ENCODE results near the gene B3GNT3.
A peak's percentile ranks its signal among the peaks of the same experiment; 100 is the strongest.

Gene B3GNT3

GRCh38 chr19:17832443-17833208 lies 37.7 kb downstream of the B3GNT3 start:
- DNase-seq (ENCODE audit: low read depth in 2 of 2) = no peak

GRCh38 chr19:17834350-17835181 lies 39.6 kb downstream of the B3GNT3 start:
- DNase-seq (ENCODE audit: low read depth in 2 of 2) = no peak

- no peak for DNase-seq (ENCODE audit: low read depth in 2 of 2)
These were observed 40.5 kb downstream of the B3GNT3 start for GRCh38 chr19:17835182-17836006.

GRCh38 chr19:17836530-17836929 lies 41.6 kb downstream of the B3GNT3 start:
- no peak for DNase-seq (ENCODE audit: low read depth in 2 of 2)

GRCh38 chr19:17837972-17838371 lies 43.0 kb downstream of the B3GNT3 start:
- no peak for DNase-seq (ENCODE audit: low read depth in 2 of 2)

- no peak for DNase-seq (ENCODE audit: low read depth in 2 of 2)
These were observed 45.1 kb downstream of the B3GNT3 start for GRCh38 chr19:17840019-17840418.

- no peak for DNase-seq (ENCODE audit: low read depth in 2 of 2)
These were observed 46.5 kb downstream of the B3GNT3 start for GRCh38 chr19:17841371-17841809.

- DNase-seq (ENCODE audit: low read depth in 2 of 2) = peak; percentile 69 to 80
These were observed 47.1 kb downstream of the B3GNT3 start for GRCh38 chr19:17841810-17842662.

GRCh38 chr19:17842663-17843291 lies 47.8 kb downstream of the B3GNT3 start:
- no peak for DNase-seq (ENCODE audit: low read depth in 2 of 2)

- DNase-seq (ENCODE audit: low read depth in 2 of 2) = no peak
These were observed 48.4 kb downstream of the B3GNT3 start for GRCh38 chr19:17843292-17843827.

GRCh38 chr19:17843908-17844490 lies 49.1 kb downstream of the B3GNT3 start:
- no peak for DNase-seq (ENCODE audit: low read depth in 2 of 2)

- no peak for DNase-seq (ENCODE audit: low read depth in 2 of 2)
These were observed 51.2 kb downstream of the B3GNT3 start for GRCh38 chr19:17846146-17846545.

- peak; percentile 87 to 89 for DNase-seq (ENCODE audit: low read depth in 2 of 2)
These were observed 52.8 kb downstream of the B3GNT3 start, which contains the start of gene JAK3 for GRCh38 chr19:17847538-17848366. JAK3 (minus strand) TSS chr19:17847982; CDS start chr19:17844417, 3,565 bp downstream.

- no peak for DNase-seq (ENCODE audit: low read depth in 2 of 2)
These were observed 53.8 kb downstream of the B3GNT3 start for GRCh38 chr19:17848595-17849292.

- DNase-seq (ENCODE audit: low read depth in 2 of 2) = no peak
These were observed 59.1 kb downstream of the B3GNT3 start for GRCh38 chr19:17854061-17854460.

GRCh38 chr19:17855280-17856152 lies 60.6 kb downstream of the B3GNT3 start:
- DNase-seq (ENCODE audit: low read depth in 2 of 2) = peak; percentile 87 to 98
